Right hindlimb (tissue), 1 donor: ENCODE results near the gene ASB5.
A peak's percentile ranks its signal among the peaks of the same experiment; 100 is the strongest.

Source experiments
- DNase-seq: peaks from one replicate; pipeline ENCODE4 v3.0.0-alpha.2; 2018

ASB5 gene

DNA sequence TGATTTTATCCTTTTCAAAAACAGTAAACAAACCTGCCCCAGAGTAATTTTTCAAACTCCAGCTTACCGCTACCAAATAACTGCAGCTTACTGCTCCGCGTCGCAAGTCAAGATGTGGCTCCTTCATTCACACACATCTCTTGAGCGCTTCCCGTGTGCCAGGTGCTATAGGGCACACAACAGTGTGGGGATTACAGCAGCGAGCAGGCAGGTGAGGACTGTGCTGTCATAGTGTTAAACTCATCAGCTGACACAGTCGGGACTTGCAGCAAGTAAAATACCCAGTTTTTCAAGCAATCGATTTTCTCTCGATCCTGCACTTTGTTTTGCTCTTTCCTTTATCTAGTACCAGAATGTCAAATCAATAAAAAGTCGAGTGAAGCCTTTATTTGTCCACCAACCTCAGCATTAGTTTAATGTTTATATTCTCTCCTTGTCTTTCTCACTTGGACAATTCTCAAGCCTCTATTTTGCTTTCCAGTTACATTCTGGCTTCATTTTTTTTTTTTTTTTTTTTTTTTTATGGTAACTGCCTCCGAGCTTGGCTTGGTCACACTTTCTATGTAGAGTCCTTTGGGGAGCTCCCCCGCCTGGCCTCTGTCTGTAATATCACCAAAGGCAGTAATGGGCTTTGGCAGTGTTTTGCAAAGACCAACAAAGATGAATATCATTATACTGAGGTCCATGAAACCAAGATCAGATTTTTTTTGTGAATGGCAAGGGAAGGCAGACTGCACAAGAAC is 8.3 kb upstream of the ASB5 start:
- DNase-seq, result peak; percentile 26

DNA sequence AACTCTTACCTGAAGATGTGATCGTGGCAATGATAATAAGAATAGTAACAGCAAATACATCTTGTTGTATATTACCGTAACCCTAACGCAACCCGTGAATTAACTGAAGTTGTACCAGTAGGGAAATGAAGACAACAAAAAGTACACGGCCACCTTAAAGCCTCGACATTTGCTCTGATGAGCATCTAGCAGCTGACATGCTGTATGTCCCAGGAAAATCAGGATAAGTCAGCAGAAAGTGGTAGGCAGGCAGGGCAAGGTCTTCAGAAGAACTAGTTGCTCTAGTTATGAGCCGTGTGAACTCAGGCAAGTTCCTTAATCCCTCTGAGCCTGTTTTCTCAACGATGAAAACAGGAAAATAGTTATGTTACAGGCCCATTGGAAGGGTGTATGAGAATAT is 7.7 kb upstream of the ASB5 start:
- DNase-seq, result no peak

DNA sequence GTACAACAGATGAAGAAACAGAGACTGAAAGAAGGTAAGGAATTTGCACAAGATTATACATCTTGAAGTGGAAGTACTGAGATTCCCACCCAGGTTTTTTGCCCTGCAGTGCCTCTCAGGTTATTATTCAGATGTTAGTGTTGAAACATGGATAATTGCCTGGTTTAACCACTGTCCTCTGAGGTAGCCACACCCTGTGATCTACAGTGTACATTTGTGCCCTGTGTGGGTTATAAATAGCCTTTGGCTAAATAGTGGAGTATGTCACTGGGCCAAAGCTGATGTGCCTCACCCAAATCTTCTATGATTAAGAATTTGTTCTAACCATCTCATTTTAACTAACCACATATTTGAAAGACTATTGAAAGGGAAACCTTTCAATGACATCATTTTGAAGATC is 5.4 kb upstream of the ASB5 start:
- no peak for DNase-seq

DNA sequence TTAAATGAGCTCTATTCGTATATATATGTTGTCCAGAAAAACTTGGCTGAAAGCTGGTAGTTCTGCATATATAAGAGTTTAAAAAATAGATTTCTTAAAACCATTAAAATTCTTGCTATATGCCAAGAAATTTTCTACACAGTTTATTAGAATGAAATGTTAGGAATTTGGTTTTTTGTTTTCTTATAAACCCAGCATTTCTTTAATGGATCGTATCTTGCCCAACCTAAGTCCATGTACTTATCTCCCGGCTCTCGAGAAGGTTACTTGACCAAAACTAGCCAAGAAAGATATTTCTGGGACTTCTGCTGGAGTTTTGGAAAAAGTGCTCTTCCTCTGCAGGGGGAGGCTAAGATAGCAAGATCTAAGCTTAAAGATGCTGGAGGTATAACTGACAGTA is 4.7 kb upstream of the ASB5 start:
- DNase-seq, result no peak

DNA sequence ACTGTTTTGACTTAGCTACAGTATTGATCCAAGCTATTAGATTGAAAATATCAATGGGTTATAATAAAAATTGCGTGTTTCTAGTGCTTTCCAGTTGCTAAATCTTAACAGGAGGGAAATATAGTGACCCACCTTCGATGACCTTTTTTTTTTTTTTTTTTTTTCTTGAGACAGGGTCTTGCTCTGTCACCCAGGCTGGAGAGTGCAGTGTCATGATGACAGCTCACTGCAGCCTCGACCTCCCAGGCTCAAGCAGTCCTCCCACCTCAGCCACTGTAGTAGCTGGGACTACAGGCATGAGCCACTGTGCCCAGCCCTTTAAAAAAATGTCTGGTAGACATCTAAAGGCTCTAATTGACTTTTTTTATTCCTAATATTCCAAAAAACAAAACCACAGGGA is 3.8 kb upstream of the ASB5 start:
- no peak for DNase-seq

DNA sequence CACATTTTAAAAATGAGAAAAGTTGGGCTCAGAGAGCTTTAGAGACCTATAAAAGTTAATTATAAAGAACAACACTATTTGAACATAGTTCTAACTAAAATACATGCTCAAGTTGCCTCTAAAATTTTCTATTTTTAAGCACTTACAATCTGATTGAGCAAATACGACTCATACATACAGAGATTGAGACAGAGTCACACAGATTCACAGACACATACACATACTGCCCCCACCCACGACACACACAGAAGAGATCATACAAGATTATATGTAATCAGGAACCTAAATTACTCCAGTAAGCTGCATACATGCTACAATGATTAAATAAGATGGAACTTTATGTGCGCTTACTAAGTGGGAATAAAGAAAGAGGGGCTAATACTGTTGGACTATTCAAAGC is 2.7 kb upstream of the ASB5 start:
- DNase-seq, result no peak

DNA sequence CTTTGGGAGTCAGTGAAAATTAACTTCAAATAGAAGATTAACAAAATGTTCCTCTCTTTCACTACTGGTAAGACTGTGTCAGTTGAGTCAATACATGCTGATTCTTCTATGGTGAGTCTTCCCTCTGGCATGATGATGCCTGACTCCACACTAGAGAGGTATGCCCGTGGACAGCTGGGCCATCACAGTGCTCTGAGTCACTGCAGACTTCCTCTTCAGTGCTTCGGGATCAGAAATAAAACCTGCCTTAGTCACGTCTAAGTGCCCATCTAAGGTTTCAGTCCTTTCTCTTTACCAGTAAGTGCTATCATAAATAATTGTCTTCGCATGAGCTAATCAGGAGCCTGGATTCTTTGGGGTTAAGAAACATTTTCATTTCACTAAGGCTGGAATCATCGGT is 1.6 kb upstream of the ASB5 start:
- peak; percentile 24 for DNase-seq

DNA sequence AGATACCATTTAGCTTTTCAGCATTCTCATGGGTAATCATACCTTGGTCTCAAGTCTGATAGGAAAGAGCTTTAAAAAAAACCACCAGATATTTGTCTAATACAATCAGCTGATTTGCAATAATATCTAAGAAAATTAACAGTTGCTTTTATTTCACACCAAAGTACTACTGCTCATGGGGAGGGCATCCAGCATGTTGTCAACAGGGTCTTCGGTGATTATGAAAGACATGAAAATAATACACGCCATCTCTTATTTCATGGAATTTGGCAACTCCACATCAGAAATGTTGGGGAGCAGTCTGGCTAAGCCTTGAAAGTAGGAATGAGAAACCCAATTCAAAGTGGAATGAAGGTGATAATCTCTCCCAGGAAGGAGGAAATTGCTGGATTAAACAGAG is 3.0 kb downstream of the ASB5 start:
- no peak for DNase-seq

DNA sequence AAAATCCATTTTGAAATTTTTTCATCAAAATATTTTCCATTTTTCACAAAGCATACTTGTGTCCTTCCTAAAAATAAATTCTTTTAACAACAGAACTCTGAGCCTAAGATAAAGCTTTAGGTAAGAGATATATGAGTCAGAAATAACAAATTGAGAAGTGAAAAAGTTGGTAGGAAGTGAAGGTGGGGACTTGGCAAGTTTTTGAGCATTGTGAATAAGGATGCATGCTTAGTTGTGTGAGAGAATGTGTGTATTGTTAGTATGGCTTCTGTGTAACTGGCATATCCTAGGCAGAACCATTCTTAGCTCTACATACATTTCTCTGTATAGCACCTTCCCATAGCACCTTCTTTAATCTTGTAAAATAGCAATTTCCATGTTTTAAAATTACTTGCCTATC is 6.8 kb downstream of the ASB5 start:
- no peak for DNase-seq

DNA sequence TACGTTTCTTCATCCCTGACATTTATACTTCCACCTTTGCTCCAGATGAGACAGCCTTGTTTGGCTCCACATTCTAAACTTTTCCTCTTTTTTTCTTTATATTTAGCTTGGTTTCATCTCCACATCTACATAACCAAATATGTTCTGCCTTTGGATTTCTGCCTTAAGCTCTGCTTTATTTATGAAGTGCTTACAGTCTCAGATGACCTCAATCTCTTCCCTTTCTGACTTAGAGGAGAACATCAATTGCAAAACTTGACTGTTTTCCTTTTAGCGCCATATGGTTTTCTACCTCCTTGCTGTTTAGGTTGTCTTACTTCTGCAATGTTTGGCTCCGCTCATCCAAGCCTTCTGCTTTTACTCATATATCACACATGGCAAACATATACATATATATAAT is 7.5 kb downstream of the ASB5 start:
- no peak for DNase-seq

DNA sequence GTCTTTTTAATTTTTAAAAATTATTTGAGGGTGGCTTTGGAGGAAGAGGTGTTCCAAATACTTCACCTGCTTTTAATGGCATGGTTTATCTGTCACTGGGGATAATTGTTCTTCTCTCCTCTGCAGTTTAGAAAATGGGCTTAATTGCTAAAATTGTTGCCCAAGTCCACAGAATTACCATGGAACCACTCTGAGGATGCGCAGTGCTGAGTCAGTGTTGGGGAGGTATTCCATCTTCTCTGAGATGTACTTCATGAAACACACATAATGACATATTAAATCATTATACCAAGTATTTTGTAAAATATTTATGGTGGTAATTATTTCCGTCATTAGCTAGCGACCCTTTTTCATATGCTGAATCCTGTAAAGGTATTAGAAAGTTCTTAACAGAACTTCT is 8.0 kb downstream of the ASB5 start:
- DNase-seq, result no peak

DNA sequence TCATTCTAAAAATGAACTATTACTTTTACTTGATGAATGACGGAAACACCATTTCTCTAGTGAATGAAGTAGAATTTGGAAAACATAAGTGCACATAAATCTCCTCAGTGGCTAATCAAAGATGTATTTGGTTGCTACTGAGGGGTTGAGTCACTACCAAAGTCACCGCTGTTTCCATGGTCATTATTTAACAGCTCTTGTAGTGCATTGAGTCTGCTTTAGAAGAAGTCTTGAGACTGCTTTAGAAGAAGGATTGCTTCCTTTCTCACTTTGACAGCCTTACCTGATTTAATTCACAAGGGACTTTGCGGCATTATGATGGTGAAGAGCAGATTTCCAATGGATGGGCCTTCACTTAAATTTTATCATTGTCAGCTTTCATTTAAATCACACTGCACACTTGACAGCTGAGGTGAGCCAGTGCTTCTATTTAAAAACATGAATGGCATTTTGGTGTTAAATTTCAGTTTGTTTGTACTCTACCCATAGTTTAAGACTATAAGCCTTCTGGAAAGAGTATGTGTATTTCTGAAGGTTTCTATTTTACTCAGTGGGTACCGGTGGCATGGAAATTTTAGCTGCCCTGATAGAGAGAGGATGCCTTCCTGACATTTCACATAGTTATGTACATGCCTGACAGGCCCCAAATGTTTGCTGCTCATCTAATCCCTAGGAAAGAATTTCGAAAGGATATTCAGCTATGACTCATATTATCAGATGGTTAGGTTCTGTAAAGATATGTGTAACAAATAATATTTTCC is 9.5 kb downstream of the ASB5 start:
- DNase-seq, result no peak

DNA sequence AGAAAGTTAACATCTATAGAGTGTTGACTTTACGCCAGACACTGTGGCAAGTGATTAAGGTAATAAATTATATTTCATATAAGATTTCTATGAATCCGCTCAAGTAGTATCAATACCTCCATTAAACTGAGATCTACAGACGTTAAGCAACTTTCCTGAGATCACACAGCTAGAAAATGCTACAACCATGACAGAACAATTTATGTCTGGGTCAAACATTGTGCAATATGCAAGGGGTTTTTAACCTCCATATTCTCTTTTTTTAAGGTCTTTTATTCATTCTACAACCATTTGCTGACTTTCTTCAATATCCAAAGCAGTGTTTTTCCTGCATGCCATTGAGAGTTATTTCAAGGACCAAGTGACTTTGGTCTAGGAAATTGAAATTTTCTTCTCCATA is 10.9 kb downstream of the ASB5 start:
- no peak for DNase-seq

DNA sequence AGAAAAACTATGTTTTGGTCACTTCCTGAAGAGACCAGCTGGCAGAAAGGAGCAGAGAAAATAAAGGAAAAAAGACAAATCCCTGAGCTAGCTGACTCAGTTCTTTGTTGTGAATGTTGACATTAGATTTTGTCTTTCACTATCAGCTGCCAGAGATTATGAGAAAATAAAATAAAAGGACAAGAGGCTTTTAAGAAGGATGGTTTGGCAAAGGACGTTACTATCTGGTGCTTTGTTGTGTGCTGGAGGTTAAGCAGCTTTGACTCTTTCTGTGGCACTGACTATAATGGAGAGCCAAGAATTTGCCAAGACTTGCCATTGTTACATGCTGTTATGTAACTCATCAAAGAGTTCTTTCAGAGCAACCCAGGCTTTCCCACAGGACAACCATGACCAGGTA is 12.1 kb downstream of the ASB5 start:
- DNase-seq, result no peak

DNA sequence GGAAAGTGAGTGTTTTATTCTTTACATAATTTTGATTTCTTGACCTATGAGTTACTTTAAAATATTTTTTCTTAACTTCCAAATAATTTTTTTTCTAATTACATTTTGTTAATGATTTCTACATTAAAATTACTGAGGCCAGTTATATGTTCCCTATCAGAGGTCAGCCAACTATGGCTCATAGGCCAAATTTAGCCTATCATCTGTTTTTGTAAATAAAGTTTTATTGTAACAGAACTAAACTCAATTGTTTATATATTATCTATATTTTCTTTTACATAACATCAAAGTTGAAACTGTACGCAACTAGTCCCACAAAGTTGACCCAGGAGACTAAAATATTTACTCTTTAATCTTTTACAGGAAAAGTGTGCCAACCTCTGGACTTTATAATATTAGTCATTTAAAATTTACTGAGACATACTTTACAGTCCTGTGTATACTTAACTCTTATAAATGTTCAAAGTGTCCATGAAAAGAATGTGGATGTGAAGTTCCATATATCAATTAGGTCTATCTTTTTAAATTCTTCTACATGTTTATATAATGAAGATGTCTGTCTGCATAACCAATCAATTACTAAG is 26.2 kb downstream of the ASB5 start:
- DNase-seq, result no peak

DNA sequence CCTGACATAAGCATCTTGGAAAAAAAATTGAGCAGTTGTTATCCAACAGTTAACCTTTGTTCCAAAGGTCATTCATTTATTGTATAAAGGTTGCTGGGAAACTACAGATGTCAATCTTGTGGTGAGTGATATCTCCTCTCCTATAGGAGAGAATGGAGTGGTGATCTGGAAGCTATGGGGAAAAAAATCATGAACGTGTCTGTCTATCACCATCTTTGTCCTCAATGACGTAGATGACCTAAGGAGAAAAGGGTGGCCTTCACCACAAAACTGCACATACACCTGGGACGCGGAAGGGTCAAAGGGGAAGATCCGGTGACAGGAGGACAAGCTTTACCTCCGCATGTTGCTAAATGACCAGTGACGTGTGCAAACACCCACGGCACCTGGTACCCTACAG is 27.3 kb downstream of the ASB5 start:
- DNase-seq, result no peak

DNA sequence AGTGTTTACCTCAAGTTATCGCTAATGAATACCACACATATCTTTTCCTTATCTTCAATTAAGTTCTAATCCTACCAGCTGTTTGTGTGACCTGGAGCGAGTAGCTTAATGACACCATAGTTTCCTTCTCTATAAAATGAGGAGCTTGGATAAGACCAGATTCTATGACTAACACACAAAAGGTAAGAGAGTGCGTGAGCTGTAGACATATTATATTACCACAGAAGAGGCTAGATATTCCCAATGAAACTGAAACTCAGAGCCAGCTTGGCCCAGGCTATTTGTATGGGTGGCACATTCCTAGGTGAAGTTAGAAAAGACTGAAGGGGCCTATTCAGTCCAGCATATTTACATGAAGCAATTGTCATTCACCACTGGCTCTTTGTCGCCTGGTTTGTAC is 30.2 kb downstream of the ASB5 start:
- no peak for DNase-seq

DNA sequence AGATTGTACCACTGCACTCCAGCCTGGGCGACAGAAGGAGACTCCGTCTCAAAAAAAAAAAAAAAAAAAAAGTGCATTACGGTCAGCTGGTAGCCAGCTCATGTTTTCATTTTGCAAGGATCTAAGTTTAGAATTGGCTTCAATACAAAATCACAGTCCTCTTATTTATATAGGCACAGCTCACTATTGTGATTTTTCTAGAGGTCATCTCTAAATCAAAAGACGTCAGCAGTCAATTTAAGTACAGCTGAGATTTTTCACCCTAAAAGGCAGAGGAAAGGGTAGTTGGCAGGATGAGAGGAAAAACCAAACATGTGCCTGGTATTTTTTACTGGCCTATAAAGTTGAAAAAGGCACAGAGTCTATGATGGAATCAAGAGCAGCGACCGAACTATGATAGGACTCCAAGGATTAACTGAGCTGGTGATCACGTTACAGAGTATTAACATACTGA is 30.8 kb downstream of the ASB5 start:
- no peak for DNase-seq

DNA sequence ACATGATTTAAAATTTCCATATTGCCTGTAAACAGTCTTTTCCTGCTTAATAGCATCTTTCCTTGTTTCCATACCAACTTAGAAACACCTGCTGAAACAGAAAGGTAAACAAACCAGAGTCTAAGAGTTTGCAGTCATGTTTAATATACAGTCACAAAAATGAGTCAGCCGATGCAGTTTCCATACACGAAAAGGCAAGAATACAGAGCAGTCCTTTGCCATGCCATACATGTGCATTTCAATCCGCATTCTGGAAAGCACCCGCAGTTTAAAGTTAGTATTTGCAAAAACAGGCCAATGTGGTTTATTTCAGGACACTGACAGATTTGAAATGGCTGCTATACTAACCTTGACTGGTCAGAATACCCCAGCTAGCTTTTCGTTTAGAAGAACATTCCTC is 32.1 kb downstream of the ASB5 start:
- no peak for DNase-seq

DNA sequence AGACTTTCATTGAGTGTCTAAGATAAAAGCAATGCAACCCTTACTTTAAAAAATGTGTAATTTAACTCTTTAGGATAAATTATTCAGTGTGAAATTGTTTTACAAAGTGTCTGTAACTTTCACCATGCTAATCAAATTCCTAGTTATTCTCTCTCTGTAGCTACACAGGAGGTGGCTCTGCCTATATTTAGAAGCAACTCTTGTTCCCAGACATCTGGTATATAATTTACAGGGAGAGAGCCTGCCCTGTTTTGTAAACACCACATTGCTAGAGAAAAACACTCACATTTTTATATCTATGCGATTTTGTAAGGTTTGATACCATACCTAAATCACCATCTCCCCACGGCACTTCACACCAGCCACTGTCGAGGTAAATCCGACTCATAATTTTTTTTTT is 38.2 kb downstream of the ASB5 start:
- no peak for DNase-seq

DNA sequence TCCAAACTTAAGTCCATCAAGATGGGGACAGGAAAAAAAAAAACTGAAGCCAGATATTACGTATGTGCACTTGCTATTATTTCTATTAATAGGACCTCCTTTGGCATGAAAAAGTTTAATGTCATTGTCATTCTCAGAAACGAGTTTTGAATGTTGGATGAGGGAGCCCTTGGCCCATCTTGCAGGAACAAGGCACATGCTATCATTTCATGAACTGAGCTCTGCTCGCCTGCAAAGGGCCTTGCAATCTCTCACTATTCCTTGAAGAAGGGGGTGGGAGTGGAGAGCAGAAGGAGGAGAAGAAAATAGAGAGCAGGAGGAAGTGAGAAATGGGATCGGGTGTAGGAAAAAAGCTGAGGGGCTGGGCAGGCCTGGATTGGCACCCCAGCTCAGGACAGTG is 39.4 kb downstream of the ASB5 start:
- DNase-seq, result no peak

DNA sequence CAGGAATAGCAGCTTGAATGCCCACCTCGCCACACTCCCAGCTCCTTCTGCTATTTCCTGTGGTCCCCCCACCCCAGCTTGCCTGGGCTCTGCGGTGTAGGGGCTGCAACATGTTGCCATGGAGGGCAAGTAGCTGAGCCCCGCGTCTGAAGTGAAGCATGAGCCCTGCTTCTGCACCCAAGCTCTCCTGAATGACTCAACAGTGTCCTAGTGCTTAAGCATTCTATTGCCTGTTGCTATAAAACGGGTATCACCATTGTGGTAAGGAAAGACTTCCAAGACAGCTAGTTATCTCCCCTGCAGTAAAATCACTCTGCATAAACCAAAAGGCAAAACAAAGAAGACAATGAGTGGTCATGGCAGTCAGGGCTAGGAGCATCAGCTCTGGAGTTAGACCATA is 42.3 kb downstream of the ASB5 start:
- DNase-seq, result no peak

DNA sequence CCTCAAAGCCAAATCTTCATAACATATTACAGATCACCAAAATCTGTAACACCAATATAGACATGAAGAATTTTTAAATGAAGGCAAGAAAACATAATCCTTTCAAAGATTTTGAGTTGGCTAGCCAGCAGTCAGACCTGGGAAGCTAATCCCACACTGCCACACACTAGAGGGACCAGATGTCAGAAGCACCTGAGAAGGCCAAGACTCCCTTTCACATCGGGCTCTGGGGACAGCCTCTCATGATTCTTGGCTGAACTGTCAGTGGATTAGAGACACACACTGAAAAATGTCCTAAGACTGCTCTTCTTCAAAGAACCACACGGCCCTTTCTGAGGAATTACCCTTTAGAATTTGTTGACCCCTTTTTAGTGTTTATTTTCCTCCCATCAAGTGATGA is 45.5 kb downstream of the ASB5 start:
- DNase-seq, result no peak

DNA sequence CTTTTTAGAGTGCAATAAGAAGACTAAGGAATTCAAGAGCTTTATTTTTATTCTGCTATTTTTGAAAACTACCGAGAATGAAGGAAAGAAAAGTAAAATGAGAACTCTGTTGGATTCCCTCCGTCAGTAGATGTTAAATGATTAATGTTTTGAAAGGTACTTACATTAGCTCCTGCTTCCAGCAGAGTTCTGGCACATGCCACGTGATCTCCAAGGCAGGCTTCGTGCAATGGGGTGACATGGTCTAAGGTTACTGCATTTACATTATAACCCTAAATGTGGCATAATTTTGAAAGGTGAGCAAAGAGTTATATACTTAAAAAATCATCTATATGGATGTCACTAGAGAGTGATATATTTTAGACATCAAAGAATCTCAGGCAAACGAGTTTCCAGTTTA is 46.9 kb downstream of the ASB5 start:
- no peak for DNase-seq
